Stimulated activated naive CD8-positive, alpha-beta T cell treated with anti-CD3 and anti-CD28 coated beads, Interleukin-15, amount 100 ng/mL, for 72 hours (primary cell): ENCODE data around the gene PTPRN2.

Experiments used
- ATAC-seq: fragments of 150-1000 bp; cut with Tn5 transposase; 2 replicates; pipeline ENCODE4 v1.10.0; 2021; ENCODE audit warnings: mild to moderate bottlenecking, moderate library complexity
- DNase-seq, 2 donors: peaks; one replicate each; pipeline ENCODE4 v3.0.0; 2021 to 2022
- H3K27ac Mint-ChIP-seq, 2 donors: one replicate each; pipeline ENCODE4 v1.8.0; 2022; ENCODE audit warnings: mild to moderate bottlenecking in 2 of 2, mixed read lengths in 2 of 2, moderate library complexity in 2 of 2
- H3K27me3 Mint-ChIP-seq: one replicate; pipeline ENCODE4 v1.8.0; 2022; ENCODE audit warnings: mixed read lengths
- H3K4me1 Mint-ChIP-seq: one replicate; pipeline ENCODE4 v1.8.0; 2022; ENCODE audit warnings: mild to moderate bottlenecking, mixed read lengths
- H3K4me3 Mint-ChIP-seq, 2 donors: one replicate each; pipeline ENCODE4 v1.8.0; 2022; ENCODE audit warnings: mild to moderate bottlenecking in 2 of 2, mixed read lengths in 2 of 2, moderate library complexity in 1 of 2
- H3K9me3 Mint-ChIP-seq, 2 donors: one replicate each; pipeline ENCODE4 v1.8.0; 2022; ENCODE audit warnings: mixed read lengths in 2 of 2

The PTPRN2 gene

DNA sequence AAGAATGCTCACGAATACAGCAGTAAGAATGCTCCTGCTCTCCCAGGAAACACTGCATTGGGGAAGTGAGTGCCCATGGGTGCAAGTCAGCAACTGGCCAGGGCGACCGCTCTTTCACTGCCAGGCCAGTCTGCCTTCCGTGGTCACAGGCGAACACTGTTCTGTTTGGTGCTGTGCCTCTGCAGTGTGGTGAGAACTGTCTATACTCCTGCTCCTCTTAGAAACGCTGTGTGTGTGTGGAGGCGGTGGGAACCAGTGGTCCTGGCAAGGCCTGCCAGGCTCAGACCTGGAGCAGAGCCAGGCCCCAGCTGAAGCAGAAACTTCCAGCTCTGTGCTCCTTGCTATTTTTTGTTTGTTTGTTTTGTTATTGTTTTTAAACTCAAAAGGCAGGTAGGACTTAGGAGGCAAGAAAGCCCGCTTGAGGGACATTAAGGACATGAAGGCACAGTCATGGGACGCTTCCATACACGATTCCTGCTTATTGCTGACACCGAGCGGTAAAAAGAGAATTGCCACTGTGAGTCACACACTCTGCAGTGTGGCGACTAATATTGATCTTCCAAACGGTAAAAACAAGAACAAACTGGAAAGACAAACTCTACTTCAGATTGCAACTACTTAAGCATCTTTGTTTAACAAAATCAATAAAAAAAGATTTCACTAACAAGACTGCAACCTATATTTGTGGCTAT is 820.0 kb downstream of the PTPRN2 start:
- no peak overlapping the region for H3K27ac Mint-ChIP-seq
- ATAC-seq = no peak
- H3K27me3 Mint-ChIP-seq = peaks cover 9% of the 10 kb centered on the region
- H3K4me1 Mint-ChIP-seq = no peaks in the 10 kb centered on the region
- DNase-seq = no peak
- H3K4me3 Mint-ChIP-seq = no peak overlapping the region
- peaks cover 25 to 44% of the 10 kb centered on the region in 2 donors for H3K9me3 Mint-ChIP-seq

- no peak for DNase-seq
- Mint-ChIP-seq H3K27me3 (no peaks in the 10 kb centered on the region), H3K27ac (no peak overlapping the region), H3K9me3 (peaks cover 17 to 35% of the 10 kb centered on the region in 2 donors), H3K4me1 (no peaks in the 10 kb centered on the region), H3K4me3 (no peak overlapping the region)
- ATAC-seq = no peak
These were observed 821.5 kb downstream of the PTPRN2 start for GRCh38 chr7:157766098-157766497.

DNA sequence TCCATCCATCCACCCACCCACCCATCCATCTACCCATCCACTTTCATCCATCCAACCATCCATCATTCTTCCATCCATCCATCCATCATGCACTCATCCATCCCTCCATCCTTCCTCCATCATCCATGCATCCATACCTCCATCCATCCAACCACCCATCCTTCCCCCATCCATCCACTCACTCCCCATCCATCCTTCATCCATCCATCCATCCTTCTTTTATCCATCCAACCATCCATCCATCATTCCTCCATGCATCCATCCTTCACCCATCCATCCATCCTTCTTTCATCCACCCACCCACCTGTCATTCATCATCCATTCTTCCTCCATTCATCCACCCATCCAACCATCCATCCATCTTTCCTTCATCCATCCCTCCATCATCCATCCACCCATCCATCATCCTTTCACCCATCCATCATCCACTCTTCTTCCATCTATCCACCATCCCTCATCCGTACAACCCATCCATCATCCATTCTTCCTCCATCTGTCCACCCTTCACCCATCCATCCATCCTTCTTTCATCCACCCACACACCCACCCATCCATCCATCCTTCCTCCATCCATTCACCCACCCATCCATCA is 822.6 kb downstream of the PTPRN2 start:
- H3K27ac Mint-ChIP-seq = no peak overlapping the region
- ATAC-seq (no peak), DNase-seq (no peak)
- no peak overlapping the region for H3K4me3 Mint-ChIP-seq
- H3K9me3 Mint-ChIP-seq = peaks cover 17 to 35% of the 10 kb centered on the region in 2 donors
- peaks cover 8% of the 10 kb centered on the region for H3K27me3 Mint-ChIP-seq
- H3K4me1 Mint-ChIP-seq = peaks cover 7% of the 10 kb centered on the region

GRCh38 chr7:157764193-157764592 is 823.4 kb downstream of the PTPRN2 start:
- Mint-ChIP-seq H3K9me3 (peaks cover 17 to 35% of the 10 kb centered on the region in 2 donors), H3K4me3 (no peak overlapping the region), H3K27ac (no peak overlapping the region), H3K27me3 (peaks cover 15% of the 10 kb centered on the region), H3K4me1 (peaks cover 14% of the 10 kb centered on the region)
- ATAC-seq (no peak), DNase-seq (no peak)

DNA sequence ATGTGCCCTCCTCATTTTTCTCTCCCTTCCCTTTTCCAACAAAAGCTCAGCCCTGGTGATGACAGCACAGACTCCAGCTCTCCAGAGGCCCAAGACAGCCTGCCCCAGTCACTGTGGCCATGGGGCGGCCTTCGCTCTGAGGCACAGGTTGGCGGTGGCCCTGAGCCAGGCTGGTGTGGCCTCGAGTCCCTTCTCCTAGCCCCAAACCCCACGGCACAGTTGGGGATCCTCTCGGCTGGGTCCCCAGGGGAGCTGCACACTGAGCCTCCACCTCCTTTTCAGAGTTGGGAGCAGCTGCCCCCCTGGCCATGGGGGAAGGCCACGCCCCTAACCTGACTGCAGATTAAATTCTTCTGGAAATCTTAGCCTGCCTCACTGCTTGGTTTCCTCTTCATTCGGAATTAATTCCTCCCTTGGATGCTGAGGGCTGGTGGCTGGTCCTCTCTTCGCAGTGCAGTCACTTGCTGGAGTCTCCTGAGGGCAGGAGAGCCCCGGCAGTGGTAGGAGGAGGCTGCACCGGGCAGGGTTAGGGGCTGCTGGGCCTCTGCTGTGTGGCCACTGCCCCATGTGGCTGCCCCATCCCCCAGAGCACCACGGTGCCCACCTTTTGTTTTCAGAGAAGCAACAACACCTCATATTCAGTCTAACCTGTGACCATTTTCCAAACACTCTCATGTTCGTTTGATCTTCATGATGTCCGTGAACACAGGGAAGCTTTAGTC is 824.2 kb downstream of the PTPRN2 start:
- ATAC-seq (no peak), DNase-seq (no peak)
- Mint-ChIP-seq H3K4me3 (no peak overlapping the region), H3K9me3 (peaks cover 17 to 35% of the 10 kb centered on the region in 2 donors), H3K27ac (no peak overlapping the region), H3K27me3 (peaks cover 22% of the 10 kb centered on the region), H3K4me1 (peaks cover 14% of the 10 kb centered on the region)

DNA sequence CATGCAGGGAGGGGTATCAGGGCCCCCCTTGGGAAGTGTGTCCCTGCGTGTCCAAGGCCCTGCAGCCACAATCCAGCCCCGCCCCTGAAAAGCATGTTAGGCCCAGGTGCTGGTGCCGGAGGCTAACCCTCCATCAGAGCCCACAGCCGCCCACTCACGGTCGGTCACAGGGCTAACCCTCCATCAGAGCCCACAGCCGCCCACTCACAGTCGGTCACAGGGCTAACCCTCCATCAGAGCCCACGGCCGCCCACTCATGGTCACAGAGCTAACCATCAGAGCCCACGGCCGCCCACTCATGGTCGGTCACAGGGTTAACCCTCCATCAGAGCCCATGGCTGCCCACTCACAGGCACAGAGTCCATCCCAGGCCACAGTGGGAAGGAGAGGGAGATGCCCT is 824.8 kb downstream of the PTPRN2 start:
- ATAC-seq (no peak), DNase-seq (no peak)
- H3K27me3 Mint-ChIP-seq = peaks cover 28% of the 10 kb centered on the region
- H3K27ac Mint-ChIP-seq = no peak overlapping the region
- H3K4me1 Mint-ChIP-seq = peaks cover 14% of the 10 kb centered on the region
- H3K4me3 Mint-ChIP-seq = no peak overlapping the region
- H3K9me3 Mint-ChIP-seq = peaks cover 17 to 35% of the 10 kb centered on the region in 2 donors

- peaks cover 14% of the 10 kb centered on the region for H3K4me1 Mint-ChIP-seq
- ATAC-seq (no peak), DNase-seq (no peak)
- no peak overlapping the region for H3K4me3 Mint-ChIP-seq
- peaks cover 4 to 21% of the 10 kb centered on the region in 2 donors for H3K9me3 Mint-ChIP-seq
- H3K27me3 Mint-ChIP-seq = peaks cover 29% of the 10 kb centered on the region
- H3K27ac Mint-ChIP-seq = no peak overlapping the region
These were observed 827.5 kb downstream of the PTPRN2 start for GRCh38 chr7:157760004-157760730.

- Mint-ChIP-seq H3K4me3 (no peak overlapping the region), H3K27me3 (peaks cover 29% of the 10 kb centered on the region), H3K27ac (no peak overlapping the region), H3K4me1 (peaks cover 14% of the 10 kb centered on the region), H3K9me3 (peaks cover 0 to 12% of the 10 kb centered on the region in 2 donors)
- DNase-seq (no peak), ATAC-seq (no peak)
These were observed 828.3 kb downstream of the PTPRN2 start for GRCh38 chr7:157759246-157759805.

- Mint-ChIP-seq H3K4me3 (no peak overlapping the region), H3K4me1 (peaks cover 14% of the 10 kb centered on the region), H3K9me3 (peaks cover 0 to 6% of the 10 kb centered on the region in 2 donors), H3K27ac (no peak overlapping the region), H3K27me3 (peaks cover 29% of the 10 kb centered on the region)
- no peak for DNase-seq
- no peak for ATAC-seq
These were observed 829.0 kb downstream of the PTPRN2 start for GRCh38 chr7:157758468-157759245.

- no peak for DNase-seq
- Mint-ChIP-seq H3K9me3 (no peaks in the 10 kb centered on the region), H3K4me1 (peaks cover 14% of the 10 kb centered on the region), H3K27me3 (peaks cover 29% of the 10 kb centered on the region), H3K27ac (no peak overlapping the region), H3K4me3 (no peak overlapping the region)
- ATAC-seq = no peak
These were observed 829.7 kb downstream of the PTPRN2 start for GRCh38 chr7:157757776-157758467.

- peaks cover 14% of the 10 kb centered on the region for H3K4me1 Mint-ChIP-seq
- DNase-seq = no peak
- H3K9me3 Mint-ChIP-seq = no peaks in the 10 kb centered on the region
- no peak overlapping the region for H3K4me3 Mint-ChIP-seq
- no peak overlapping the region for H3K27ac Mint-ChIP-seq
- ATAC-seq = no peak
- H3K27me3 Mint-ChIP-seq = peaks cover 29% of the 10 kb centered on the region
These were observed 830.4 kb downstream of the PTPRN2 start for GRCh38 chr7:157757211-157757610.

- no peak for DNase-seq
- Mint-ChIP-seq H3K27me3 (peaks cover 28% of the 10 kb centered on the region), H3K4me1 (peaks cover 14% of the 10 kb centered on the region), H3K27ac (no peak overlapping the region), H3K9me3 (no peaks in the 10 kb centered on the region), H3K4me3 (no peak overlapping the region)
- ATAC-seq = no peak
These were observed 831.9 kb downstream of the PTPRN2 start for GRCh38 chr7:157755741-157756140.

DNA sequence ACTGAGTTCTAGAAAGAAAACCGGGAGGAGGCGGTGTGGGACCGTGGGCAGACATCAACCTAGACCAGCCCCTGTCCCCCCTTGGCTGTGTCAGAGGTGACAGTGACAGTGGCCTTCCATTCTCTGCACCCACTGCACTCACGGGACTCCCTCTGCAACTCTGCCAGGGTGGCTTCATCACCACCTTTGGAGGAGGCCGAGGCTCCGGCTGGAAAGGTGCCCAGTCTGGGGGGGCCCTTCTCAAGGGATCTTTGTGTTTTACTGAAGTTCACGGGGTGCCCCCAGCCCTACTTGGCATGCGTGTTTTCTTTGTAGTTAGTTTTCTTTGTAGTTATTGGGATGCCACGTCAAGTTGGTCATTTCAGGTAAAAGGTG is 833.2 kb downstream of the PTPRN2 start:
- Mint-ChIP-seq H3K27ac (peak overlapping the region in 1 of 2 donors; percentile 36), H3K27me3 (peaks cover 15% of the 10 kb centered on the region), H3K9me3 (no peaks in the 10 kb centered on the region), H3K4me1 (peaks cover under 1% of the 10 kb centered on the region), H3K4me3 (no peak overlapping the region)
- no peak for ATAC-seq
- no peak for DNase-seq

DNA sequence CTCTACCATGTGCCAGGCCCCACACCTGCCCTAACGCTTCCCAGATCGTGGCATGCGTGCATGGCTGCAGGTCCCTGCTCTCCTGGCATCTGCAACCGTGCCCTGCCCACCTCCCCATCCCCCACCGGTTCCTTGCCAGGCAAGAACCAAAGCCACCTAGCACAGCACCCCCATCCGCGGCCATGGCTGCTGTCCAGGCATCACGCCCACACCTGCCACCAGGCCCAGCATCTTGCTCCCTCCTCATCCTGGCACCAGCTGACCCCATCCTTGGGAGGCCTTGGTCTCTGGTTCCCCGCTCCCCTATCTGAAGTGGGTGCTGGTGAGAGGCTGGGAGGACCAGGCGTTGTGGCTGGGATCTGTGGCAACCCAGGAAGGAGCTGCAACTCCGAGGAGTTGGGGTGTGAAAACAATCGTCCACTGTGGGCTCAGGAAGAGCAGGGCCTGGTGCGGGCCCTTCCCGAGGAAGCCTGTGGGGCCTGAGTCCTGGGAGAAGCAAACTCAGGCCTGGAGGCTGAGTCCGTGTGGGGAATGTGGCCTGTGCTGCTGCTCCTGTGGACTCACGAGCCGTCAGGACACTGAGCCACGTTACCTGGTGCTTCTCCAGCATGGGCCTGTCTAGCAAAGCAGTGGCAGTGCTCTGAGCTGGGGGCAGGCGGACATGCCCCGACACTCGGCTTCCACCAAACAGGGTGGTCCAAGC is 833.8 kb downstream of the PTPRN2 start:
- H3K4me1 Mint-ChIP-seq = no peaks in the 10 kb centered on the region
- no peak for DNase-seq
- H3K4me3 Mint-ChIP-seq = no peak overlapping the region
- H3K9me3 Mint-ChIP-seq = no peaks in the 10 kb centered on the region
- ATAC-seq = no peak
- H3K27me3 Mint-ChIP-seq = peaks cover 11% of the 10 kb centered on the region
- peak overlapping the region in 1 of 2 donors; percentile 36 for H3K27ac Mint-ChIP-seq
